ENCODE data around the gene MEF2C.
"Not testable (repeated sequence)": the region's sequence is repeated elsewhere in the genome, so short reads cannot be mapped to it uniquely, and the experiment has no call there.

The MEF2C gene

GRCh38 chr5:88858392-88858791 is 24.6 kb downstream of the MEF2C start:
- TF ChIP-seq, protein P1, sequence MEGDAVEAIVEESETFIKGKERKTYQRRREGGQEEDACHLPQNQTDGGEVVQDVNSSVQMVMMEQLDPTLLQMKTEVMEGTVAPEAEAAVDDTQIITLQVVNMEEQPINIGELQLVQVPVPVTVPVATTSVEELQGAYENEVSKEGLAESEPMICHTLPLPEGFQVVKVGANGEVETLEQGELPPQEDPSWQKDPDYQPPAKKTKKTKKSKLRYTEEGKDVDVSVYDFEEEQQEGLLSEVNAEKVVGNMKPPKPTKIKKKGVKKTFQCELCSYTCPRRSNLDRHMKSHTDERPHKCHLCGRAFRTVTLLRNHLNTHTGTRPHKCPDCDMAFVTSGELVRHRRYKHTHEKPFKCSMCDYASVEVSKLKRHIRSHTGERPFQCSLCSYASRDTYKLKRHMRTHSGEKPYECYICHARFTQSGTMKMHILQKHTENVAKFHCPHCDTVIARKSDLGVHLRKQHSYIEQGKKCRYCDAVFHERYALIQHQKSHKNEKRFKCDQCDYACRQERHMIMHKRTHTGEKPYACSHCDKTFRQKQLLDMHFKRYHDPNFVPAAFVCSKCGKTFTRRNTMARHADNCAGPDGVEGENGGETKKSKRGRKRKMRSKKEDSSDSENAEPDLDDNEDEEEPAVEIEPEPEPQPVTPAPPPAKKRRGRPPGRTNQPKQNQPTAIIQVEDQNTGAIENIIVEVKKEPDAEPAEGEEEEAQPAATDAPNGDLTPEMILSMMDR (conservative IDR thresholded peaks at IDR 0.05; ENCODE audit: low read depth, low read length): no peak
- no peak overlapping the region for H3K9ac ChIP-seq
- no peaks in the 10 kb centered on the region for H4K20me1 ChIP-seq (ENCODE audit: insufficient read depth)

GRCh38 chr5:88856381-88856780 is 26.6 kb downstream of the MEF2C start:
- not testable (repeated sequence) for H3K4me2 ChIP-seq; H3K9ac ChIP-seq; H4K20me1 ChIP-seq (ENCODE audit: insufficient read depth); H3K36me3 ChIP-seq (ENCODE audit: insufficient read depth); H3K4me1 ChIP-seq (ENCODE audit: low read depth, poor library complexity, severe bottlenecking); H3K79me2 ChIP-seq (ENCODE audit: insufficient read depth, low read depth); H3K27ac ChIP-seq; H3K27me3 ChIP-seq (ENCODE audit: insufficient read depth, low read depth); H2AFZ ChIP-seq (ENCODE audit: low read depth); H3K4me3 ChIP-seq (IDR thresholded peaks at IDR 0.05; ENCODE audit: insufficient read depth, low read depth, low read length)

More at GRCh38 chr5:88858392-88858791, 24.6 kb downstream of the MEF2C start:
- no peaks in the 10 kb centered on the region for H3K36me3 ChIP-seq (ENCODE audit: insufficient read depth)
- H3K27ac ChIP-seq: no peak overlapping the region
- no peak overlapping the region for H2AFZ ChIP-seq (ENCODE audit: low read depth)
- H3K4me3 ChIP-seq (IDR thresholded peaks at IDR 0.05; ENCODE audit: insufficient read depth, low read depth, low read length): no peak overlapping the region
- no peaks in the 10 kb centered on the region for H3K27me3 ChIP-seq (ENCODE audit: insufficient read depth, low read depth)
- H3K4me1 ChIP-seq (ENCODE audit: low read depth, poor library complexity, severe bottlenecking): no peaks in the 10 kb centered on the region
- no peaks in the 10 kb centered on the region for H3K79me2 ChIP-seq (ENCODE audit: insufficient read depth, low read depth)
- H3K4me2 ChIP-seq: no peak overlapping the region

GRCh38 chr5:88854769-88855168 is 28.2 kb downstream of the MEF2C start:
- no peak overlapping the region for H3K4me2 ChIP-seq
- no peaks in the 10 kb centered on the region for H3K4me1 ChIP-seq (ENCODE audit: low read depth, poor library complexity, severe bottlenecking)
- no peaks in the 10 kb centered on the region for H3K79me2 ChIP-seq (ENCODE audit: insufficient read depth, low read depth)
- no peak overlapping the region for H3K4me3 ChIP-seq (IDR thresholded peaks at IDR 0.05; ENCODE audit: insufficient read depth, low read depth, low read length)
- H4K20me1 ChIP-seq (ENCODE audit: insufficient read depth): no peaks in the 10 kb centered on the region
- no peak overlapping the region for H3K27ac ChIP-seq
- no peaks in the 10 kb centered on the region for H3K36me3 ChIP-seq (ENCODE audit: insufficient read depth)
- H2AFZ ChIP-seq (ENCODE audit: low read depth): no peak overlapping the region
- TF ChIP-seq, protein P1 (conservative IDR thresholded peaks at IDR 0.05; ENCODE audit: low read depth, low read length): no peak
- H3K27me3 ChIP-seq (ENCODE audit: insufficient read depth, low read depth): no peaks in the 10 kb centered on the region
- H3K9ac ChIP-seq: no peak overlapping the region

DNA sequence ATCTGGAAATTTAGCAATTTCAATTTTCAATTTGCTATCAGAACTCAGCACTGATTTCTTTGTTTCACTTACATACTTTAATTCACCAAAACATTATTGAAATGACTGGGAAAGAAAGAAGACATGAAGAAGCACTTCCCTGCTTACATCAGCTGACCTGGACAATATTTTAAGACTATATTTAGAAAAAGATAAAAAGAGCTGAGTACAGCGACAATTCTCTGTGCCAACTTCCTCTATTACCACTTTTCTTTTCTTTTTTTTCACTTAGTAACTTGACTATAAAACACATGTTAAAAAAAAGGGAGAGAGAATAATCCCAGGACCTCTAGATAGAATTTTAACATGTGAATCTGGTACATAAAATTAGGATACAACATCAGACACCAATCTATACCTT is 35.6 kb downstream of the MEF2C start:
- Histone ChIP-seq H3K9ac (no peak overlapping the region), H3K4me1 (ENCODE audit: low read depth, poor library complexity, severe bottlenecking) (peaks cover 6% of the 10 kb centered on the region), H2AFZ (ENCODE audit: low read depth) (no peak overlapping the region), H3K27me3 (ENCODE audit: insufficient read depth, low read depth) (no peaks in the 10 kb centered on the region), H3K4me3 (IDR thresholded peaks at IDR 0.05; ENCODE audit: insufficient read depth, low read depth, low read length) (no peak overlapping the region), H3K79me2 (ENCODE audit: insufficient read depth, low read depth) (no peaks in the 10 kb centered on the region), H3K27ac (no peak overlapping the region), H4K20me1 (ENCODE audit: insufficient read depth) (no peaks in the 10 kb centered on the region), H3K36me3 (ENCODE audit: insufficient read depth) (no peaks in the 10 kb centered on the region), H3K4me2 (0 out of 2 replicates have a peak overlapping the region, but pooled peaks have one; percentile 3)
- TF ChIP-seq, protein P1 (conservative IDR thresholded peaks at IDR 0.05; ENCODE audit: low read depth, low read length): no peak

GRCh38 chr5:88846434-88846833 is 36.5 kb downstream of the MEF2C start:
- H3K36me3 ChIP-seq (ENCODE audit: insufficient read depth): no peaks in the 10 kb centered on the region
- H3K4me3 ChIP-seq (IDR thresholded peaks at IDR 0.05; ENCODE audit: insufficient read depth, low read depth, low read length): no peak overlapping the region
- H3K27me3 ChIP-seq (ENCODE audit: insufficient read depth, low read depth): no peaks in the 10 kb centered on the region
- no peaks in the 10 kb centered on the region for H3K79me2 ChIP-seq (ENCODE audit: insufficient read depth, low read depth)
- no peak overlapping the region for H3K27ac ChIP-seq
- H3K9ac ChIP-seq: no peak overlapping the region
- H3K4me2 ChIP-seq: no peak overlapping the region
- no peak overlapping the region for H2AFZ ChIP-seq (ENCODE audit: low read depth)
- TF ChIP-seq, protein P1 (conservative IDR thresholded peaks at IDR 0.05; ENCODE audit: low read depth, low read length): no peak
- peaks cover 6% of the 10 kb centered on the region for H3K4me1 ChIP-seq (ENCODE audit: low read depth, poor library complexity, severe bottlenecking)
- H4K20me1 ChIP-seq (ENCODE audit: insufficient read depth): no peaks in the 10 kb centered on the region

All from KMS-11 (cell line).